SK-N-SH (cell line): ENCODE measurements around the gene FMN1. TPM values are rescaled to one million over a fixed set of nuclear protein-coding genes. Genes with fewer than 3 reads are reported as not detected.

ENCODE experiments used
- CTCF ChIA-PET: fragments of 300-600, 350-600 bp; formaldehyde crosslinking; extraction: SDS; loops from one replicate; lab custom pipeline; 2021; lab: Yijun Ruan, JAX
- POLR2A ChIA-PET: fragments of 350-600 bp; sonication (Branson Sonifier 250); formaldehyde crosslinking; extraction: SDS; loops from one replicate; lab custom pipeline; 2020; ENCODE audit warnings: antibody characterized with exemption, inconsistent platforms; lab: Yijun Ruan, JAX
- DNase-seq: peaks from one replicate; pipeline ENCODE4 v3.0.0; 2012
- H2AFZ ChIP-seq: fragments of 200-600 bp; sonication (generic); 2 replicates; pipeline ENCODE4 v1.8.1; 2016; ENCODE audit warnings: antibody characterized with exemption, mild to moderate bottlenecking, low read depth
- H3F3A ChIP-seq: fragments of 200-600 bp; sonication (generic); replicated peaks from 2 replicates; pipeline ENCODE3; 2016; ENCODE audit warnings: antibody characterized with exemption, mild to moderate bottlenecking; ENCODE audit not compliant: insufficient read depth
- H3K27ac ChIP-seq, 2 experiments: fragments of 200-500 bp in 1 of 2; fragments of 200-600 bp in 1 of 2; sonication (Bioruptor generic) in 1 of 2; sonication (generic), shearing (Covaris generic) in 1 of 2; 2 replicates each; pipeline versions ENCODE4 v1.5.1 to v1.6.1; 2014 to 2016; ENCODE audit warnings: low read depth in 2 of 2, inconsistent platforms in 1 of 2, low read length in 1 of 2, mild to moderate bottlenecking in 1 of 2, mixed read lengths in 1 of 2
- H3K27me3 ChIP-seq: fragments of 200-600 bp; sonication (generic), shearing (Covaris generic); 2 replicates; pipeline ENCODE4 v1.6.1; 2016; ENCODE audit warnings: mixed run types; ENCODE audit not compliant: insufficient read depth
- H3K36me3 ChIP-seq, 2 experiments: fragments of 200-500 bp in 1 of 2; fragments of 200-600 bp in 1 of 2; sonication (Bioruptor generic) in 1 of 2; sonication (generic) in 1 of 2; replicated peaks in 1 of 2; 2 replicates each; pipeline versions ENCODE3 to v1.5.1; 2014 to 2016; ENCODE audit warnings: low read length in 1 of 2, mild to moderate bottlenecking in 1 of 2; ENCODE audit not compliant: insufficient read depth in 2 of 2, control insufficient read depth in 1 of 2
- H3K4me1 ChIP-seq, 2 experiments: fragments of 200-500 bp in 1 of 2; fragments of 200-600 bp in 1 of 2; sonication (Bioruptor generic) in 1 of 2; sonication (generic), shearing (Covaris generic) in 1 of 2; 2 replicates each; pipeline versions ENCODE4 v1.5.1 to v1.6.1; 2014 to 2016; ENCODE audit warnings: low read depth in 1 of 2, low read length in 1 of 2, mixed run types in 1 of 2; ENCODE audit not compliant: insufficient read depth in 2 of 2, control insufficient read depth in 1 of 2
- H3K4me2 ChIP-seq: fragments of 200-600 bp; sonication (generic), shearing (Covaris generic); 2 replicates; pipeline ENCODE4 v1.6.1; 2017; ENCODE audit warnings: mixed run types
- H3K4me3 ChIP-seq, 2 experiments: fragments of 200-500 bp in 1 of 2; fragments of 200-600 bp in 1 of 2; sonication (Bioruptor generic) in 1 of 2; sonication (generic), shearing (Covaris generic) in 1 of 2; 2 replicates each; pipeline versions ENCODE4 v1.5.1 to v1.8.1; 2014 to 2016; ENCODE audit warnings: low read depth in 2 of 2, inconsistent platforms in 1 of 2, low read length in 1 of 2, mild to moderate bottlenecking in 1 of 2, mixed read lengths in 1 of 2, moderate library complexity in 1 of 2
- H3K79me2 ChIP-seq: fragments of 200-600 bp; sonication (generic); 2 replicates; pipeline ENCODE4 v1.8.1; 2017; ENCODE audit warnings: mild to moderate bottlenecking; ENCODE audit not compliant: insufficient read depth
- H3K9ac ChIP-seq: fragments of 200-600 bp; sonication (generic); 2 replicates; pipeline ENCODE4 v1.6.1; 2017; ENCODE audit warnings: mixed run types
- H3K9me2 ChIP-seq: fragments of 200-600 bp; sonication (generic); 2 replicates; pipeline ENCODE4 v1.6.1; 2017; ENCODE audit warnings: mixed run types
- H3K9me3 ChIP-seq: fragments of 200-600 bp; sonication (generic); 2 replicates; pipeline ENCODE4 v1.6.1; 2017; ENCODE audit warnings: mixed run types, mild to moderate bottlenecking, moderate library complexity
- H4K20me1 ChIP-seq: fragments of 200-600 bp; sonication (generic); 2 replicates; pipeline ENCODE4 v1.6.1; 2017; ENCODE audit warnings: mild to moderate bottlenecking, mixed run types; ENCODE audit not compliant: insufficient read depth
- ELF1 ChIP-seq: IDR thresholded peaks from 2 replicates; pipeline ENCODE4 v1.4.0; 2012
- EZH2phosphoT487 ChIP-seq: fragments of 200-600 bp; sonication (generic); IDR thresholded peaks from 2 replicates; pipeline ENCODE4 v1.6.1; 2017; ENCODE audit warnings: low read depth, mixed run types, mild to moderate bottlenecking, antibody characterized with exemption, moderate library complexity, borderline replicate concordance
- MXI1 ChIP-seq: IDR thresholded peaks from 2 replicates; pipeline ENCODE4 v1.6.1; 2012; ENCODE audit warnings: mild to moderate bottlenecking, low read depth, low read length, improper control_type of control experiment
- NFIC ChIP-seq: IDR thresholded peaks from 2 replicates; pipeline ENCODE4 v1.4.0; 2012; ENCODE audit warnings: borderline replicate concordance
- NRF1 ChIP-seq: IDR thresholded peaks from 2 replicates; pipeline ENCODE4 v1.6.1; 2012; ENCODE audit warnings: low read depth, mild to moderate bottlenecking, low read length
- RFX5 ChIP-seq: IDR thresholded peaks from 2 replicates; pipeline ENCODE4 v1.6.1; 2012; ENCODE audit warnings: mild to moderate bottlenecking, improper control_type of control experiment, low read length
- RXRA ChIP-seq: IDR thresholded peaks from 2 replicates; pipeline ENCODE4 v1.4.0; 2012; ENCODE audit warnings: low read depth, mild to moderate bottlenecking, borderline replicate concordance
- SIN3A ChIP-seq: IDR thresholded peaks from 2 replicates; pipeline ENCODE4 v1.6.1; 2012; ENCODE audit warnings: low read depth, mild to moderate bottlenecking, low read length, moderate library complexity, borderline replicate concordance
- SMC3 ChIP-seq: IDR thresholded peaks from 2 replicates; pipeline ENCODE4 v1.6.1; 2012; ENCODE audit warnings: low read depth, low read length, improper control_type of control experiment
- TCF12 ChIP-seq: IDR thresholded peaks from 2 replicates; pipeline ENCODE4 v1.4.0; 2012
- WGBS: methylation state at CpG from one replicate; pipeline ENCODE4 v1.1.6; 2017; ENCODE audit warnings: low lambda C conversion rate; 5-methylcytosine and 5-hydroxymethylcytosine counted together
- polyA plus RNA-seq, 3 experiments: library from polyadenylated mRNA; depleted of rRNA; stranded (reverse); fragments of >200 nt; gene quantifications; 2 replicates each; pipeline ENCODE4 v1.2.3, GENCODE V29; 2012
- TF ChIP-seq, protein P1 (sequence below): IDR thresholded peaks from 2 replicates; pipeline ENCODE4 v1.4.0; 2012; ENCODE audit warnings: low read depth
- TF ChIP-seq, protein P2 (sequence below): IDR thresholded peaks from 2 replicates; pipeline ENCODE4; 2012

Gene FMN1
- polyA plus RNA-seq, 1 of the 3 experiments (the other 2 are of a cell fraction), result 9.1 TPM

GRCh38 chr15:32889214-32889613 lies 305.3 kb downstream of the FMN1 start:
- Histone ChIP-seq H3K27me3 (no peaks in the 10 kb centered on the region), H3K4me2 (no peak overlapping the region), H3F3A (peaks cover 35% of the 10 kb centered on the region), H3K4me1 (no peaks in the 10 kb centered on the region), H4K20me1 (no peaks in the 10 kb centered on the region), H2AFZ (no peak overlapping the region), H3K27ac (peak overlapping the region in 1 of 2 experiments; percentile 37; a peak in 1 of 4 replicates), H3K36me3 (peaks cover 34 to 86% of the 10 kb centered on the region in 2 experiments), H3K9ac (no peak overlapping the region), H3K79me2 (0 out of 2 replicates have a peak, but pooled peaks cover 3% of the 10 kb centered on the region), H3K4me3 (no peak overlapping the region), H3K9me3 (no peaks in the 10 kb centered on the region), H3K9me2 (no peaks in the 10 kb centered on the region)
- no peak for DNase-seq
- 98% methylated on average over 3 of the region's 3 CpGs for WGBS
- POLR2A ChIA-PET, result no interaction called here
- TF ChIP-seq EZH2phosphoT487 (no peak), MXI1 (no peak), SIN3A (no peak), RFX5 (no peak), NFIC (no peak), SMC3 (no peak), ELF1 (no peak), RXRA (no peak)
- TF ChIP-seq, protein P1, sequence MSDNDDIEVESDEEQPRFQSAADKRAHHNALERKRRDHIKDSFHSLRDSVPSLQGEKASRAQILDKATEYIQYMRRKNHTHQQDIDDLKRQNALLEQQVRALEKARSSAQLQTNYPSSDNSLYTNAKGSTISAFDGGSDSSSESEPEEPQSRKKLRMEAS, result no peak
- TF ChIP-seq, protein P2, sequence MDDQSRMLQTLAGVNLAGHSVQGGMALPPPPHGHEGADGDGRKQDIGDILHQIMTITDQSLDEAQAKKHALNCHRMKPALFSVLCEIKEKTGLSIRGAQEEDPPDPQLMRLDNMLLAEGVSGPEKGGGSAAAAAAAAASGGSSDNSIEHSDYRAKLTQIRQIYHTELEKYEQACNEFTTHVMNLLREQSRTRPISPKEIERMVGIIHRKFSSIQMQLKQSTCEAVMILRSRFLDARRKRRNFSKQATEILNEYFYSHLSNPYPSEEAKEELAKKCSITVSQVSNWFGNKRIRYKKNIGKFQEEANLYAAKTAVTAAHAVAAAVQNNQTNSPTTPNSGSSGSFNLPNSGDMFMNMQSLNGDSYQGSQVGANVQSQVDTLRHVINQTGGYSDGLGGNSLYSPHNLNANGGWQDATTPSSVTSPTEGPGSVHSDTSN, result no peak
- CTCF ChIA-PET, result interaction anchor here (1.1 kb wide), 1 partner anchor 46 kb away, joined by 3 read pairs; no protein-coding TSS in a partner anchor

GRCh38 chr15:32888221-32888761 lies 306.2 kb downstream of the FMN1 start:
- no peaks in the 10 kb centered on the region for H3K79me2 ChIP-seq
- no peak overlapping the region for H3K4me2 ChIP-seq
- no peaks in the 10 kb centered on the region for H3K27me3 ChIP-seq
- H3K36me3 ChIP-seq, result peaks cover 28 to 84% of the 10 kb centered on the region in 2 experiments
- POLR2A ChIA-PET, result no interaction called here
- H3K4me3 ChIP-seq, result no peak overlapping the region
- no peaks in the 10 kb centered on the region for H3K9me3 ChIP-seq
- no peak for TF ChIP-seq NRF1
- peak; percentile 40; the same call in 1 of the 2 replicates for TF ChIP-seq TCF12
- peak overlapping the region; percentile 23 to 37; a peak in 3 of 4 replicates for H3K27ac ChIP-seq
- peaks cover 35% of the 10 kb centered on the region for H3F3A ChIP-seq
- CTCF ChIA-PET, result interaction anchor here (1.1 kb wide), 1 partner anchor 45 kb away, joined by 3 read pairs; no protein-coding TSS in a partner anchor
- no peak overlapping the region for H2AFZ ChIP-seq
- DNase-seq, result no peak
- no peak overlapping the region for H3K9ac ChIP-seq
- H3K9me2 ChIP-seq, result no peaks in the 10 kb centered on the region
- H4K20me1 ChIP-seq, result no peaks in the 10 kb centered on the region
- no peaks in the 10 kb centered on the region for H3K4me1 ChIP-seq
- 90% methylated on average over 3 of the region's 3 CpGs for WGBS
